NCI-H69 (cell line): ENCODE data around the gene WIPI1.
A peak's percentile ranks its signal among the peaks of the same experiment; 100 is the strongest.
"Not testable (repeated sequence)": the region's sequence is repeated elsewhere in the genome, so short reads cannot be mapped to it uniquely, and the experiment has no call there.

ENCODE experiments used
- DNase-seq: peaks from one replicate; lab custom pipeline; 2025; lab: John Stamatoyannopoulos, UW

The WIPI1 gene

GRCh38 chr17:68413597-68414560, 43.4 kb downstream of the WIPI1 start:
- DNase-seq, result peak; percentile 57

- not testable (repeated sequence) for DNase-seq
Measured at GRCh38 chr17:68407656-68408055, 49.6 kb downstream of the WIPI1 start.

DNA sequence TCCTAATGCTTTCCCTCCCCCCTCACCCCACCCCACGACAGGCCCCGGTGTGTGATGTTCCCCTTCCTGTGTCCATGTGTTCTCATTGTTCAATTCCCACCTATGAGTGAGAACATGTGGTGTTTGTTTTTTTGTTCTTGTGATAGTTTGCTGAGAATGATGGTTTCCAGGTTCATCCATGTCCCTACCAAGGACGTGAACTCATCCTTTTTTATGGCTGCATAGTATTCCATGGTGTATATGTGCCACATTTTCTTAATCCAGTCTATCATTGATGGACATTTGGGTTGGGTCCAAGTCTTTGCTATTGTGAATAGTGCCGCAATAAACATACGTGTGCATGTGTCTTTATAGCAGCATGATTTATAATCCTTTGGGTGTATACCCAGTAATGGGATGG, 53.5 kb downstream of the WIPI1 start:
- DNase-seq, result not testable (repeated sequence)

DNA sequence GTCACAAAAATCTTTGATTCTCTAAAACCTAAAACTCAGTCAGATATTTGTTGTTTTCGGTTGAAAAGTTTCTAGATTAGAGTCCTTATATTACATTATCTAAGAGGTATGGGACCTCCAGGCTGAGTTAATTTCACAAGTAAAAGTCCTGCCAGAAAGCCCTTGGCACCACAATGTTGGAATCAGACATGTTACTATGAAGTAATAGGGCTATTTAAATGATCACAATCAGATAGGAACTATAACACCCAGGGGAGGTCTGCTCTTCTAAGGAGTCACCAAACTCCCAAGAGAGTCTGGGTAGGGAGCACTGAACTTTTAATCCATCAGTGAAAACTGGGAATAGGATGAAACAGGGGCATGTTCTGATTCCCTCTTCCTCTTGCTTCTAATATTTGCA, 54.2 kb downstream of the WIPI1 start:
- DNase-seq, result no peak

DNA sequence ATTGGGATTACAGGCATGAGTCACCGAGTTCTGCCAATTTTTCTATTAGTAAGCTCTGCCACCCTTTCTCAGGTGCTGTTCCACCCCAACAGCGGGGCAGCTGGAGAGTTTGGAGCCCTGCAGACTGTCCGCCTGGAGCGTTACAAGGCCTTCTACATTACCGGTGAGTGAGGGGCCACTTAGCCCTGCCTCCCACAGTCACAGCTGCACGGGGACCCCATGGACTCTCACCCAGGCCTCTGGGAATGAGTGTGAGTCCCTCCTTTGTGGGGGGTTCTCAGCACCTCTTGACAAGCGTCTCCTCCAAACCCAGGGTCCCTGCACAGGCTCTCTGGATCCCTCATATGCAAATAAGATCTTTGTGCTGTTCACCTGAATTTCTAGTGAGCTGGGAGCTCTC, 56.0 kb downstream of the WIPI1 start:
- DNase-seq, result no peak

DNA sequence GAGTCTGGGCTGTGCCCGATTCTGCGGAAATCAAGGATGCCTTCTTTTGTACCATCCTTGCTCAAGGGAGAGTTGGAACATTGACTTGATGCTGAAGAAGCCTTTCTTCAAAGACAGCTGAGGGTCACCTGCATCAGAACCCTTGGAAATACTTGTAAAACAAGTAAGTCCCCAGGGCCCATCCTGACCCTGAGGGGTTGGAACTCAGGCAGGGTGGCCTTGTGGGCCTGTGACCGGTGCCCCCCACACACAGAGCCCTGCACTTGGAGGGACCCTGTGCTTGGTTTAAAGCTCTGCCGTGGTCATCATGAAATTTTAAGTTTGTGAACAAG, 56.9 kb downstream of the WIPI1 start:
- DNase-seq, result no peak

- peak; percentile 13 for DNase-seq
Measured at GRCh38 chr17:68399638-68400403, 57.5 kb downstream of the WIPI1 start.

GRCh38 chr17:68398691-68399637, 58.3 kb downstream of the WIPI1 start:
- peak; percentile 89 for DNase-seq

GRCh38 chr17:68397108-68397536, 60.2 kb downstream of the WIPI1 start:
- no peak for DNase-seq

GRCh38 chr17:68396226-68397107, 60.8 kb downstream of the WIPI1 start:
- no peak for DNase-seq

DNA sequence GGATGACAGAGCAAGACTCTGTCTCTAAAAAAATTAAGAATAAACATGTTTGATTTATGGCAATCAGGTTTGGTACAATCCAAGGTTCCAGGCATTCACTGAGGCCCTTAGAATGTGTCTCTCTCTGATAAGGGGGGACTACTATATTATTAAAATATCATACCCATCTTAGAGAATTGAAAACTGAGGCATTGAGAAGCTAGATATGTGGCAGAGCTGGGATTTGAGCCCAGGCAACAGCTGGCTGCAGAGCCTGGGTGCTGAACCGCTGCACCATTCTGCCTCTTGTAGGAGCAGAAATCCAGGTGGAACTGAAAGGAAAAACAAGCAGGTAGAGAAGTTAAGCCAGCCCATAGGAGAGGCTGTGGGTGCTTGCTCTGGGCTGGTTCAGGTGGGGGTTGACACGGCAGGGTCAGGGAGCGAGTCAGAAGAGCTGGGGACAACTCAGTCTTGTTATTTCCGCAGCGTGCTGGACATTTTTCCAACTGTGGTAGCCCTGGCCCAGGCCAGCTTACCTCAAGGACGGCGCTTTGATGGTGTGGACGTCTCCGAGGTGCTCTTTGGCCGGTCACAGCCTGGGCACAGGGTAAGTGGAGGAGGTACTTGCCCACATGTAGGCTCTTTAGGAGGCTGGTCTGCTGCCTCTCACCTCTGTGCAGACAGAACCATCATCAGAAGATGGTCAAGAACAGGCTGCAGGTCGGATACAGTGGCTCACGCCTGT, 62.5 kb downstream of the WIPI1 start:
- no peak for DNase-seq

DNA sequence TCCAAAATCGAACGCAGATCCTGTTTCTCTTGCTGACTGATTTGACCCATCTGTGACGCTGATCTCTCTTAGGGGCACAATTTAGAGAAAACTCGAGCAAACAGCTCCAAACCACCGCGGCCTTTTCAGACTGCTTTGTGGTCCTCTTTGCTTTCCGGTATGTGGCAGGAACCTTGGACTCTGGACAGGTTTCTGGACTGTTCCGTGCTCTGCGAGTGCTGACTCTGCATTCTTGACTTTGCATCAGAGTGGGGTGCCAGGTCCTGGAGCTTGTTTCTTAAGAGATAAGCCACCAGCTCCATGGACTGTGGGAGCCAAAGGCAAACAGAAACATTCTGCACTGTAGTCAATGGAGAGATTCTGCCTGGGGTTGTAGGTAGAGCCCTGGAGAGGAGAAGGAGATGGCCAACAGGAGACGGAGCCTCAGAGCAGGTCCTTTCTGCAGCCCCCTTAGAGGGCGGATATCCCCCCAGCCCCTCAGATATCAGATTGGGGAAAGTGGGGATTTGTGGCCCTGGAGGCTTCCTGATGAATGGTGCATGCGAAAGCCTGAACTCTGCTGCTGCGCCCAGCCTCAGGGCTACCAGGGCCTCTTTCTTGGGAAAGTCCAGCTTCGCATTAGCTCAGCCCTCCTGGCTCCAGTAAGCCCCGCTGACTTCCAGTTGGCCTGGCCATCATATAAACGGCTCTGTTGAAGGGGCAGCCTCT, 65.6 kb downstream of the WIPI1 start:
- no peak for DNase-seq

DNA sequence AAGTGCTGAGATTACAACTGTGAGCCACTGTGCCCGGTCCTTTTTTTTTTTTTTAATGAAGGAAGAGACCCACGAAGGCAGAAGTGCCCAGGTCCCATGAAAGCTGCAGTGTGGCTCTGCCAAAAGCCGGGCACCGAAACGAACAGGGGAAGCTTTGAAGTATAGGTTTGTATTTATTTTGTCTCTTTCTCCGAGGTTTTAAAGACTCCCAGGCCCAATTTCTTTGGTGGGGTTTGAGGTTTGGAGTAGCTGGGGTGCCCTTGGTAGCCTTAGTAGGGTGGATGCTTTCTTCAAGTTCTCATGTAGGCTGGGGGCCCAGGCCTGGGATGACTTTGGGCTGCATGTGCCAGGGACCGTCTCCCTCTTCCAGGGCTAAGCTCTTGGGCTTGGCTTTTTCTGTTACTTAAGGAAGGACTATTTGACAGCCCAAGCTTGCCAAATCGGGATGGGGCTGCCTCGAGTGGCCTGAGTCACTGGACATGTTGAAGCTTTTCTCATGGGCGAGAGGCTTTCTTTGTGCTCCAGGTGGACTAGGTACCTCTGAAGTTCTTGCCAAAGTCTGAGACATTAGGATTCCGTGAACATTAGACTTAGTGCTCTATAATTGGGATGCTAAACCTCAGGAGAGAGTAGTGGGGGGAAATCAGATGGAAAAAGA, 66.3 kb downstream of the WIPI1 start:
- no peak for DNase-seq

GRCh38 chr17:68389041-68389440, 68.3 kb downstream of the WIPI1 start:
- DNase-seq, result no peak

DNA sequence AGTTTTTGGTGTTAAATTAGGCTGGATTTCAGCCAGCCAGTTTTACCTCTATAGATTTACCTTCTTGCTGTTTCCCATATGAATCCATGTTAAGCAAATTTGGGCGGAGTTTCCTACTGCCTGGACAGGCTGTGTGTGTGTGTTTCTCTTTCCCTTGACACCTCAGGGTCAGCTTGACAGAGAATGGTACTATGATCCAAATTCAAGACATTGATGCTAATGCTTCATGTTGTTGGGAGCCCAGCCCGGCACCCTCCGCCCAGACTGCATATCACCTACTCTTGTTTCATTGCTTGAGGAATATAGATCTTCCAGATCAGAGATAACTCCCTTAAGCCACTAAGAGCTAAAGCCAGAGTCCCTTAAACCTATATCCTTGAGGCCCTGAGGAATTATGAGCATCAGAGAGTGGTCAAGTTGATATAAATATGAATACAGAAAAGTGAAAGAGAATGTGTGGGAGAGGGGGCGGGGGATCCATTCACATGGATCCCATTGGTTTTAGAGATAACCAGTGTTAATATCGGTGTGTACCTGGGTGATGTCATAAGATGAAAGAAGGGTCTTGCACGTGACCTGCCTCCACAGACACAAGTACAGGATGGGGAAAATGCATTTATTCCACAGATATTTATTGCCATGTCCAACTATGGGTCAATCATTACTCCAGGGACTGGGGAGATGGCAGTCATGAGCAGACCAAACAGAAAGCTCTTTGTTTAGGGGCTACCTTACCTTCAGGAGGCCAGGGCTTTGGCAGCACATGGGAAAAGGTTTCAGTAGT, 69.7 kb downstream of the WIPI1 start:
- DNase-seq, result no peak

DNA sequence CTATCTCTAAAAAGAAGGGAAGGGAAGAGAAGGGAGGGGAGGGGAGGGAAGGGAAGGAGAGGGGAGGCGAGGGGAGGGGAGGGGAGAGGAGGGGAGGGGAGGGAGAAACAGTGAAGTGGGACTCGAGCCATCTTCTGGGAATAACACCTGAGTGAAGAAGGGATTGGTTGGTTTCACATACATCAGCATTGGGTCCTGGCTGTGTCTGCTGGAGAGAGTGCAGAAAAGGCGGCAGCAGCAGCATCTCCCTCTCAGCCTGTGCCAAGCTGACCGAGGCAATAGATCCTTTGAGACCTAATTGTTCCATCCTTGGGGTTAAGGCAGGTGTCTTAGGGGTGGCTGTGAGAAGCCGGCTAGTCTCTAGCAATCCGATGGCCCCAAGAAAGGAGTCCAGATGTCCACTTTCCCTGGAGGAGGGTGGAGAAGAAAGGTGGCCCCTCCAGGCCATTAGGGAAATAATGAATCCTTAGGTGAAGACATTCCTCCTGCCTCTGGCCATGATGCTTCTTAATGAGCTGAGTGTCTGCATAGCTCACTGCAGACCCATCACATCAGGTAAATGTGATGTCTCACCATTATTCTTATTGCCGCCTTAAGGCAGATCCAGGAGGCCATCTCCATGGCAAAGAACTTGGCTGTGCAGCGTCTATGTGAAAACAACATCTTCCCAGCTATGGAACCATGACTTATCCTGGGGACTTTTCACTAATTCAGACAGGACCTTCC, 71.6 kb downstream of the WIPI1 start:
- no peak for DNase-seq

- no peak for DNase-seq
Measured at GRCh38 chr17:68384941-68385340, 72.4 kb downstream of the WIPI1 start.

DNA sequence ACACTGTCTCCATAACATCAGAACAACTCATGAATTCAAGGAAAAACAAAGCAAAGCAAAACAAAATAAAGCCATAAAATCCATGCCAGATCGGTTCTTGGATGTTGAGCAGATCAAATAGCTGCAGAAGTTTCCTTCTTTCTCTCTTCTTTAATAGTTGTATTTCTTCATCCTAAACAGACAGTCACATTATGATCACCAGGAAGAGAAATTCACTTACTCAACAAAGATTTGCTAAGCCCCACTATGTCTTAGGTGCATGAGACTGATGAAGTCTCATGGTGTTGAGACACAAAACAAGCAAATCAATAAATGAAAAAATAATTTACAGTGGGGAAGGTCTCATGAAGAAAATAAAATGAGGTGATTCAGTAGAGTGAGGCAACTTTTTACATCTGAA, 72.8 kb downstream of the WIPI1 start:
- no peak for DNase-seq
